GM19438 (cell line): ENCODE measurements around the gene SIAE.

Source experiments
- ATAC-seq: cut with Tn5 transposase; IDR thresholded peaks from one replicate; pipeline ENCODE4 v1.9.1; 2021; ENCODE audit warnings: low read depth; ENCODE audit not compliant: unreplicated experiment

Gene SIAE

DNA sequence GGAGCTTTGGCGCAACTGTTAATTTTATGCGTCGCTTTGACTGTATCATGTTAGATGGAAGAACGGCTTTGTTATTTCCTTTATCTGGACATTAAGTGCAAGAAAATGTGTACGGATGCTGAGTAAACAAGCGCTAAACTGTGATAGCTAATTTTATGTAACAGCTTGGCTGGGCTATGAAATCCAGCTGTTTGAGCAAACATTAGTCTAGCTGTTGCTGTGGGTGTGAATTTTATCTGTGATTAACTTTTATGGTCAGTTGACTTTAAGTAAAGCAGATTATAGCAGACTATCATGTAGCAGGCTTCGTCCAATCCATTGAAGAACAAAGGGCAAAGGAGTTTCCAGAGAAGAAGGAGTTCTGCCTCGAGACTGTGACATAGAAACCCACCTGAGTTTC lies 89.8 kb downstream of the SIAE start:
- ATAC-seq, result no peak
